ENCODE data around the gene PGD. TPM values are rescaled to one million over a fixed set of nuclear protein-coding genes. Genes with fewer than 3 reads are reported as not detected.

Gene PGD
- total and polyA plus RNA-seq, 2 experiments from 2014 or later = 174 to 305 TPM

DNA sequence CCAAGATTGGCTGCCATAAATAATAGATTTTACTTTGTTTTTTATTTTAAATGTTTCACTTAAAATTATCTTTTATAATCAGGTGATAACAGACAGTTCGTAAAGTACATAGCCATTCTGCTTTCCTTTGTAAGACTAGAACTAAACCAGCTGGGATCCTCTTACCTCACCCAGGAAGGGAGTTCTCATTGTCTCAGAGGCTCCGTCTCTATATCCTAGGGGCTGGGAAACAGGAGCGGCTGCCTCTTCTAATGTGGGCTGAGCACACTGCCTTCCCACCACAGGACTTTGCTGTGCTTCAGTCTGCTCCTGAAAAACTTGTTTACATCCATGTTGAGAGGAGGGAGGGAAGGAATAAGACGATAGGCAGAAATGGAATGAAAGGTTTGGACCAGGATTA is 45.6 kb upstream of the PGD start:
- Mint-ChIP-seq H3K4me1 (peaks cover 24% of the 10 kb centered on the region), H3K4me3 (peak overlapping the region; percentile 48)

More for the DNA sequence above, 45.6 kb upstream of the PGD start:
- Mint-ChIP-seq H3K27ac (peak overlapping the region; percentile 85), H3K36me3 (ENCODE audit: low read depth) (peaks cover 24% of the 10 kb centered on the region), H3K9me3 (no peaks in the 10 kb centered on the region), H3K27me3 (ENCODE audit: insufficient read depth, low read depth, poor library complexity) (peaks cover 7% of the 10 kb centered on the region)
- Histone ChIP-seq H3K9me2 (ENCODE audit: insufficient read depth) (no peaks in the 10 kb centered on the region), H4K20me1 (replicated peaks; ENCODE audit: insufficient read depth) (no peaks in the 10 kb centered on the region), H3K4me2 (no peak overlapping the region), H3F3A (replicated peaks; ENCODE audit: low read depth) (no peaks in the 10 kb centered on the region; the same call in 1 of the 2 replicates), H2AFZ (no peak overlapping the region), H3K4me3 (no peak overlapping the region), H3K79me2 (replicated peaks; ENCODE audit: insufficient read depth) (no peaks in the 10 kb centered on the region), H3K4me1 (ENCODE audit: insufficient read depth) (peaks cover 15% of the 10 kb centered on the region), H3K36me3 (ENCODE audit: insufficient read depth) (peaks cover 3% of the 10 kb centered on the region; the same call in 1 of the 2 replicates), H3K27ac (ENCODE audit: low read depth) (peak overlapping the region; percentile 48), H3K27me3 (ENCODE audit: insufficient read depth) (no peaks in the 10 kb centered on the region)
- ATAC-seq (peak; percentile 99), DNase-seq (ENCODE audit: low spot score) (peak; percentile 73)
- no peak for TF ChIP-seq CREB1 (CRISPR knock-in tag; IDR thresholded peaks at IDR 0.05; ENCODE audit: low read depth)
- no peak for TF ChIP-seq POLR2AphosphoS5 (IDR thresholded peaks at IDR 0.05; ENCODE audit: low read depth)
- TF ChIP-seq ZNF331 (CRISPR knock-in tag; IDR thresholded peaks at IDR 0.05; ENCODE audit: low read depth) = no peak
- no peak for TF ChIP-seq EZH2 (IDR thresholded peaks at IDR 0.05; ENCODE audit: low read depth, unreplicated experiment)
- TF ChIP-seq NANOG (IDR thresholded peaks at IDR 0.05; ENCODE audit: borderline replicate concordance) = no peak
- TF ChIP-seq, protein P1, sequence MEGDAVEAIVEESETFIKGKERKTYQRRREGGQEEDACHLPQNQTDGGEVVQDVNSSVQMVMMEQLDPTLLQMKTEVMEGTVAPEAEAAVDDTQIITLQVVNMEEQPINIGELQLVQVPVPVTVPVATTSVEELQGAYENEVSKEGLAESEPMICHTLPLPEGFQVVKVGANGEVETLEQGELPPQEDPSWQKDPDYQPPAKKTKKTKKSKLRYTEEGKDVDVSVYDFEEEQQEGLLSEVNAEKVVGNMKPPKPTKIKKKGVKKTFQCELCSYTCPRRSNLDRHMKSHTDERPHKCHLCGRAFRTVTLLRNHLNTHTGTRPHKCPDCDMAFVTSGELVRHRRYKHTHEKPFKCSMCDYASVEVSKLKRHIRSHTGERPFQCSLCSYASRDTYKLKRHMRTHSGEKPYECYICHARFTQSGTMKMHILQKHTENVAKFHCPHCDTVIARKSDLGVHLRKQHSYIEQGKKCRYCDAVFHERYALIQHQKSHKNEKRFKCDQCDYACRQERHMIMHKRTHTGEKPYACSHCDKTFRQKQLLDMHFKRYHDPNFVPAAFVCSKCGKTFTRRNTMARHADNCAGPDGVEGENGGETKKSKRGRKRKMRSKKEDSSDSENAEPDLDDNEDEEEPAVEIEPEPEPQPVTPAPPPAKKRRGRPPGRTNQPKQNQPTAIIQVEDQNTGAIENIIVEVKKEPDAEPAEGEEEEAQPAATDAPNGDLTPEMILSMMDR (conservative IDR thresholded peaks at IDR 0.05; ENCODE audit: low read depth in 2 of 2) = no peak
- no peak for TF ChIP-seq STAT1 (IDR thresholded peaks at IDR 0.05; ENCODE audit: unreplicated experiment)
- TF ChIP-seq, protein P2, sequence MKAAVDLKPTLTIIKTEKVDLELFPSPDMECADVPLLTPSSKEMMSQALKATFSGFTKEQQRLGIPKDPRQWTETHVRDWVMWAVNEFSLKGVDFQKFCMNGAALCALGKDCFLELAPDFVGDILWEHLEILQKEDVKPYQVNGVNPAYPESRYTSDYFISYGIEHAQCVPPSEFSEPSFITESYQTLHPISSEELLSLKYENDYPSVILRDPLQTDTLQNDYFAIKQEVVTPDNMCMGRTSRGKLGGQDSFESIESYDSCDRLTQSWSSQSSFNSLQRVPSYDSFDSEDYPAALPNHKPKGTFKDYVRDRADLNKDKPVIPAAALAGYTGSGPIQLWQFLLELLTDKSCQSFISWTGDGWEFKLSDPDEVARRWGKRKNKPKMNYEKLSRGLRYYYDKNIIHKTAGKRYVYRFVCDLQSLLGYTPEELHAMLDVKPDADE (IDR thresholded peaks at IDR 0.05) = no peak
- TF ChIP-seq EZH2phosphoT487 (IDR thresholded peaks at IDR 0.05; ENCODE audit: unreplicated experiment) = no peak
- no peak for TF ChIP-seq ZNF114 (CRISPR knock-in tag; IDR thresholded peaks at IDR 0.05)
- TF ChIP-seq JUNB (IDR thresholded peaks at IDR 0.05; ENCODE audit: unreplicated experiment) = no peak
- TF ChIP-seq, protein P3, sequence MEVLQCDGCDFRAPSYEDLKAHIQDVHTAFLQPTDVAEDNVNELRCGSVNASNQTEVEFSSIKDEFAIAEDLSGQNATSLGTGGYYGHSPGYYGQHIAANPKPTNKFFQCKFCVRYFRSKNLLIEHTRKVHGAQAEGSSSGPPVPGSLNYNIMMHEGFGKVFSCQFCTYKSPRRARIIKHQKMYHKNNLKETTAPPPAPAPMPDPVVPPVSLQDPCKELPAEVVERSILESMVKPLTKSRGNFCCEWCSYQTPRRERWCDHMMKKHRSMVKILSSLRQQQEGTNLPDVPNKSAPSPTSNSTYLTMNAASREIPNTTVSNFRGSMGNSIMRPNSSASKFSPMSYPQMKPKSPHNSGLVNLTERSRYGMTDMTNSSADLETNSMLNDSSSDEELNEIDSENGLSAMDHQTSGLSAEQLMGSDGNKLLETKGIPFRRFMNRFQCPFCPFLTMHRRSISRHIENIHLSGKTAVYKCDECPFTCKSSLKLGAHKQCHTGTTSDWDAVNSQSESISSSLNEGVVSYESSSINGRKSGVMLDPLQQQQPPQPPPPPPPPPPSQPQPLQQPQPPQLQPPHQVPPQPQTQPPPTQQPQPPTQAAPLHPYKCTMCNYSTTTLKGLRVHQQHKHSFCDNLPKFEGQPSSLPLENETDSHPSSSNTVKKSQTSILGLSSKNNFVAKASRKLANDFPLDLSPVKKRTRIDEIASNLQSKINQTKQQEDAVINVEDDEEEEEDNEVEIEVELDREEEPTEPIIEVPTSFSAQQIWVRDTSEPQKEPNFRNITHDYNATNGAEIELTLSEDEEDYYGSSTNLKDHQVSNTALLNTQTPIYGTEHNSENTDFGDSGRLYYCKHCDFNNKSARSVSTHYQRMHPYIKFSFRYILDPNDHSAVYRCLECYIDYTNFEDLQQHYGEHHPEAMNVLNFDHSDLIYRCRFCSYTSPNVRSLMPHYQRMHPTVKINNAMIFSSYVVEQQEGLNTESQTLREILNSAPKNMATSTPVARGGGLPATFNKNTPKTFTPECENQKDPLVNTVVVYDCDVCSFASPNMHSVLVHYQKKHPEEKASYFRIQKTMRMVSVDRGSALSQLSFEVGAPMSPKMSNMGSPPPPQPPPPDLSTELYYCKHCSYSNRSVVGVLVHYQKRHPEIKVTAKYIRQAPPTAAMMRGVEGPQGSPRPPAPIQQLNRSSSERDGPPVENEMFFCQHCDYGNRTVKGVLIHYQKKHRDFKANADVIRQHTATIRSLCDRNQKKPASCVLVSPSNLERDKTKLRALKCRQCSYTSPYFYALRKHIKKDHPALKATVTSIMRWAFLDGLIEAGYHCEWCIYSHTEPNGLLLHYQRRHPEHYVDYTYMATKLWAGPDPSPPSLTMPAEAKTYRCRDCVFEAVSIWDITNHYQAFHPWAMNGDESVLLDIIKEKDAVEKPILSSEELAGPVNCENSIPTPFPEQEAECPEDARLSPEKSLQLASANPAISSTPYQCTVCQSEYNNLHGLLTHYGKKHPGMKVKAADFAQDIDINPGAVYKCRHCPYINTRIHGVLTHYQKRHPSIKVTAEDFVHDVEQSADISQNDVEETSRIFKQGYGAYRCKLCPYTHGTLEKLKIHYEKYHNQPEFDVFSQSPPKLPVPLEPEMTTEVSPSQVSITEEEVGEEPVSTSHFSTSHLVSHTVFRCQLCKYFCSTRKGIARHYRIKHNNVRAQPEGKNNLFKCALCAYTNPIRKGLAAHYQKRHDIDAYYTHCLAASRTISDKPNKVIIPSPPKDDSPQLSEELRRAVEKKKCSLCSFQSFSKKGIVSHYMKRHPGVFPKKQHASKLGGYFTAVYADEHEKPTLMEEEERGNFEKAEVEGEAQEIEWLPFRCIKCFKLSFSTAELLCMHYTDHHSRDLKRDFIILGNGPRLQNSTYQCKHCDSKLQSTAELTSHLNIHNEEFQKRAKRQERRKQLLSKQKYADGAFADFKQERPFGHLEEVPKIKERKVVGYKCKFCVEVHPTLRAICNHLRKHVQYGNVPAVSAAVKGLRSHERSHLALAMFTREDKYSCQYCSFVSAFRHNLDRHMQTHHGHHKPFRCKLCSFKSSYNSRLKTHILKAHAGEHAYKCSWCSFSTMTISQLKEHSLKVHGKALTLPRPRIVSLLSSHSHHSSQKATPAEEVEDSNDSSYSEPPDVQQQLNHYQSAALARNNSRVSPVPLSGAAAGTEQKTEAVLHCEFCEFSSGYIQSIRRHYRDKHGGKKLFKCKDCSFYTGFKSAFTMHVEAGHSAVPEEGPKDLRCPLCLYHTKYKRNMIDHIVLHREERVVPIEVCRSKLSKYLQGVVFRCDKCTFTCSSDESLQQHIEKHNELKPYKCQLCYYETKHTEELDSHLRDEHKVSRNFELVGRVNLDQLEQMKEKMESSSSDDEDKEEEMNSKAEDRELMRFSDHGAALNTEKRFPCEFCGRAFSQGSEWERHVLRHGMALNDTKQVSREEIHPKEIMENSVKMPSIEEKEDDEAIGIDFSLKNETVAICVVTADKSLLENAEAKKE (CRISPR knock-in tag; IDR thresholded peaks at IDR 0.05) = no peak
- TF ChIP-seq, protein P4, sequence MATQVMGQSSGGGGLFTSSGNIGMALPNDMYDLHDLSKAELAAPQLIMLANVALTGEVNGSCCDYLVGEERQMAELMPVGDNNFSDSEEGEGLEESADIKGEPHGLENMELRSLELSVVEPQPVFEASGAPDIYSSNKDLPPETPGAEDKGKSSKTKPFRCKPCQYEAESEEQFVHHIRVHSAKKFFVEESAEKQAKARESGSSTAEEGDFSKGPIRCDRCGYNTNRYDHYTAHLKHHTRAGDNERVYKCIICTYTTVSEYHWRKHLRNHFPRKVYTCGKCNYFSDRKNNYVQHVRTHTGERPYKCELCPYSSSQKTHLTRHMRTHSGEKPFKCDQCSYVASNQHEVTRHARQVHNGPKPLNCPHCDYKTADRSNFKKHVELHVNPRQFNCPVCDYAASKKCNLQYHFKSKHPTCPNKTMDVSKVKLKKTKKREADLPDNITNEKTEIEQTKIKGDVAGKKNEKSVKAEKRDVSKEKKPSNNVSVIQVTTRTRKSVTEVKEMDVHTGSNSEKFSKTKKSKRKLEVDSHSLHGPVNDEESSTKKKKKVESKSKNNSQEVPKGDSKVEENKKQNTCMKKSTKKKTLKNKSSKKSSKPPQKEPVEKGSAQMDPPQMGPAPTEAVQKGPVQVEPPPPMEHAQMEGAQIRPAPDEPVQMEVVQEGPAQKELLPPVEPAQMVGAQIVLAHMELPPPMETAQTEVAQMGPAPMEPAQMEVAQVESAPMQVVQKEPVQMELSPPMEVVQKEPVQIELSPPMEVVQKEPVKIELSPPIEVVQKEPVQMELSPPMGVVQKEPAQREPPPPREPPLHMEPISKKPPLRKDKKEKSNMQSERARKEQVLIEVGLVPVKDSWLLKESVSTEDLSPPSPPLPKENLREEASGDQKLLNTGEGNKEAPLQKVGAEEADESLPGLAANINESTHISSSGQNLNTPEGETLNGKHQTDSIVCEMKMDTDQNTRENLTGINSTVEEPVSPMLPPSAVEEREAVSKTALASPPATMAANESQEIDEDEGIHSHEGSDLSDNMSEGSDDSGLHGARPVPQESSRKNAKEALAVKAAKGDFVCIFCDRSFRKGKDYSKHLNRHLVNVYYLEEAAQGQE (IDR thresholded peaks at IDR 0.05; ENCODE audit: unreplicated experiment) = no peak

Data from GM23338 (cell line).